COLO668 (cell line): ENCODE measurements around the gene FMNL2.

ENCODE experiments used
- DNase-seq: peaks from one replicate; lab custom pipeline; 2025; ENCODE audit not compliant: unreplicated experiment; lab: John Stamatoyannopoulos, UW

The FMNL2 gene

GRCh38 chr2:152400607-152401214, 65.7 kb downstream of the FMNL2 start:
- DNase-seq = no peak

GRCh38 chr2:152402780-152403759, 68.1 kb downstream of the FMNL2 start:
- no peak for DNase-seq

- DNase-seq = no peak
Observed at GRCh38 chr2:152405206-152406118, 70.5 kb downstream of the FMNL2 start.

GRCh38 chr2:152406119-152406835, 71.3 kb downstream of the FMNL2 start:
- DNase-seq = no peak

- no peak for DNase-seq
Observed at GRCh38 chr2:152406836-152407161, 71.8 kb downstream of the FMNL2 start.

GRCh38 chr2:152407204-152407721, 72.3 kb downstream of the FMNL2 start:
- DNase-seq = no peak

- no peak for DNase-seq
Observed at GRCh38 chr2:152407806-152408205, 72.8 kb downstream of the FMNL2 start.

- DNase-seq = no peak
Observed at GRCh38 chr2:152408254-152408653, 73.3 kb downstream of the FMNL2 start.

- no peak for DNase-seq
Observed at GRCh38 chr2:152409386-152410164, 74.6 kb downstream of the FMNL2 start.

GRCh38 chr2:152410165-152410597, 75.2 kb downstream of the FMNL2 start:
- DNase-seq = no peak

- no peak for DNase-seq
Observed at GRCh38 chr2:152411154-152411553, 76.2 kb downstream of the FMNL2 start.

GRCh38 chr2:152413228-152414030, 78.5 kb downstream of the FMNL2 start:
- DNase-seq = no peak

- peak; percentile 29 for DNase-seq
Observed at GRCh38 chr2:152415231-152415642, 80.3 kb downstream of the FMNL2 start.

GRCh38 chr2:152415796-152416195, 80.8 kb downstream of the FMNL2 start:
- DNase-seq = no peak

- no peak for DNase-seq
Observed at GRCh38 chr2:152418688-152419087, 83.7 kb downstream of the FMNL2 start.

- DNase-seq = no peak
Observed at GRCh38 chr2:152419944-152420343, 85.0 kb downstream of the FMNL2 start.

- DNase-seq = no peak
Observed at GRCh38 chr2:152420363-152420762, 85.4 kb downstream of the FMNL2 start.

GRCh38 chr2:152420936-152421335, 86.0 kb downstream of the FMNL2 start:
- no peak for DNase-seq
